GM12892 (cell line): Measurements from ENCODE around the gene NDUFAF3. TPM values are rescaled to one million over a fixed set of nuclear protein-coding genes. Genes with fewer than 3 reads are reported as not detected.

Experiments used
- DNase-seq: peaks from one replicate; pipeline ENCODE4 v3.0.0; 2011; ENCODE audit not compliant: insufficient read length
- FAIRE-seq: peaks from 2 replicates; lab custom pipeline; 2011; peaks lifted over from hg19 to GRCh38; lab: Jason Lieb, UNC
- POLR2A ChIP-seq: IDR thresholded peaks from 2 replicates; pipeline ENCODE4 v1.6.1; 2011; ENCODE audit warnings: low read depth, low read length, control low read depth
- POLR2AphosphoS5 ChIP-seq: IDR thresholded peaks from 2 replicates; pipeline ENCODE4 v1.6.1; 2011; ENCODE audit warnings: low read depth, low read length, control low read depth
- TAF1 ChIP-seq: IDR thresholded peaks from 2 replicates; pipeline ENCODE4 v1.6.1; 2011; ENCODE audit warnings: low read depth, mild to moderate bottlenecking, control low read depth, low read length, borderline replicate concordance
- polyA plus RNA-seq: library from polyadenylated mRNA; unstranded; fragments of >200 nt; gene quantifications from one replicate; pipeline ENCODE4 v1.2.1, GENCODE V29; 2012; ENCODE audit warnings: missing spikeins, inconsistent platforms; ENCODE audit not compliant: missing spikeins

NDUFAF3 gene
- polyA plus RNA-seq, result 45.3 TPM

- peak; percentile 98 for FAIRE-seq
- DNase-seq, result peak; percentile 88
- peak; percentile 80 for TF ChIP-seq POLR2A
- peak; percentile 79; the same call in 1 of the 2 replicates for TF ChIP-seq TAF1
- TF ChIP-seq POLR2AphosphoS5, result peak; percentile 91
These were observed at the start of gene NDUFAF3 for GRCh38 chr3:49021813-49022687. Gene NDUFAF3 (plus strand): TSS chr3:49022121. CDS start chr3:49022145, 24 bp downstream.

- DNase-seq (no peak), FAIRE-seq (no peak)
- no peak for TF ChIP-seq TAF1
- no peak for TF ChIP-seq POLR2AphosphoS5
- TF ChIP-seq POLR2A, result no peak
These were observed 47.7 kb upstream of the NDUFAF3 start for GRCh38 chr3:48974076-48974864.

GRCh38 chr3:48979451-48979850 lies 42.5 kb upstream of the NDUFAF3 start:
- TF ChIP-seq POLR2A (no peak), POLR2AphosphoS5 (no peak), TAF1 (no peak)
- DNase-seq (no peak), FAIRE-seq (no peak)

- FAIRE-seq (no peak), DNase-seq (no peak)
- TF ChIP-seq POLR2A, result no peak
- TF ChIP-seq TAF1, result no peak
- no peak for TF ChIP-seq POLR2AphosphoS5
These were observed 41.6 kb upstream of the NDUFAF3 start for GRCh38 chr3:48980295-48980694.

- TF ChIP-seq POLR2AphosphoS5 (no peak), POLR2A (no peak), TAF1 (no peak)
- FAIRE-seq (no peak), DNase-seq (no peak)
These were observed 39.9 kb upstream of the NDUFAF3 start for GRCh38 chr3:48982016-48982415.

- TF ChIP-seq TAF1 (no peak), POLR2A (no peak), POLR2AphosphoS5 (no peak)
- no peak for FAIRE-seq
- no peak for DNase-seq
These were observed 39.2 kb upstream of the NDUFAF3 start for GRCh38 chr3:48982686-48983085.

GRCh38 chr3:48983096-48983495 lies 38.8 kb upstream of the NDUFAF3 start:
- TF ChIP-seq POLR2A (no peak), TAF1 (no peak), POLR2AphosphoS5 (no peak)
- DNase-seq (no peak), FAIRE-seq (no peak)

- TF ChIP-seq POLR2A, result no peak
- no peak for TF ChIP-seq TAF1
- no peak for TF ChIP-seq POLR2AphosphoS5
- FAIRE-seq, result no peak
- no peak for DNase-seq
These were observed 37.3 kb upstream of the NDUFAF3 start for GRCh38 chr3:48984663-48985062.

GRCh38 chr3:48985831-48986376 lies 36.0 kb upstream of the NDUFAF3 start:
- TF ChIP-seq TAF1, result no peak
- no peak for TF ChIP-seq POLR2AphosphoS5
- no peak for TF ChIP-seq POLR2A
- FAIRE-seq, result no peak
- DNase-seq, result no peak

- FAIRE-seq (peak; percentile 46), DNase-seq (no peak)
- no peak for TF ChIP-seq POLR2A
- TF ChIP-seq TAF1, result no peak
- no peak for TF ChIP-seq POLR2AphosphoS5
These were observed 32.7 kb upstream of the NDUFAF3 start for GRCh38 chr3:48989126-48989795.
